Lower leg skin (tissue), 4 donors: ENCODE data around the gene CKAP2. TPM values are rescaled to one million over a fixed set of nuclear protein-coding genes. Genes with fewer than 3 reads are reported as not detected.

Experiments
- DNase-seq, 2 donors: peaks; one replicate each; pipeline ENCODE4 v3.0.0-alpha.2; 2019; ENCODE audit warnings: low spot score in 2 of 2
- H3K4me3 ChIP-seq: fragments of 200-600 bp; sonication (generic); 2 replicates; pipeline ENCODE4 v1.5.1; 2017; ENCODE audit warnings: mild to moderate bottlenecking, low read depth; ENCODE audit not compliant: poor library complexity, severe bottlenecking
- POLR2A ChIP-seq, 2 donors: fragments of 450-650 bp; IDR thresholded peaks; one replicate each; pipeline ENCODE4 v1.6.1; 2016 to 2017; ENCODE audit warnings: antibody characterized with exemption in 2 of 2, mild to moderate bottlenecking in 1 of 2, moderate library complexity in 1 of 2
- WGBS, 2 donors: methylation state at CpG; one replicate each; pipeline ENCODE4 v1.1.5; 2018; 5-methylcytosine and 5-hydroxymethylcytosine counted together
- intact Hi-C: fragments of 100-400 bp; cut with DNase I; formaldehyde crosslinking; loops from one replicate; pipeline ENCODE4 v1.15.0; 2023; ENCODE audit warnings: low total_unique reads
- total RNA-seq, 4 donors: library from RNA; depleted of rRNA; stranded (reverse); fragments of >200 nt; gene quantifications; one replicate each; pipeline ENCODE4 v1.1.0, GENCODE V29; 2016
- TF ChIP-seq, protein P1 (sequence below), 3 donors: fragments of 450-650 bp; IDR thresholded peaks; one replicate each; pipeline ENCODE4 v1.5.1; 2016; ENCODE audit warnings: antibody characterized with exemption in 3 of 3, mild to moderate bottlenecking in 3 of 3, moderate library complexity in 2 of 3

The CKAP2 gene
- total RNA-seq, 4 donors from 2014 or later, result 13.9 to 24.2 (median 22.0) TPM

- H3K4me3 ChIP-seq, result peak within 1 kb of the TSS; percentile 77
- intact Hi-C loops, result no loop called here
- DNase-seq, result peak; percentile 94 to 99
- 0% methylated on average over 49 to 52 of the region's 105 CpGs for WGBS, 2 donors
- TF ChIP-seq, protein P1, sequence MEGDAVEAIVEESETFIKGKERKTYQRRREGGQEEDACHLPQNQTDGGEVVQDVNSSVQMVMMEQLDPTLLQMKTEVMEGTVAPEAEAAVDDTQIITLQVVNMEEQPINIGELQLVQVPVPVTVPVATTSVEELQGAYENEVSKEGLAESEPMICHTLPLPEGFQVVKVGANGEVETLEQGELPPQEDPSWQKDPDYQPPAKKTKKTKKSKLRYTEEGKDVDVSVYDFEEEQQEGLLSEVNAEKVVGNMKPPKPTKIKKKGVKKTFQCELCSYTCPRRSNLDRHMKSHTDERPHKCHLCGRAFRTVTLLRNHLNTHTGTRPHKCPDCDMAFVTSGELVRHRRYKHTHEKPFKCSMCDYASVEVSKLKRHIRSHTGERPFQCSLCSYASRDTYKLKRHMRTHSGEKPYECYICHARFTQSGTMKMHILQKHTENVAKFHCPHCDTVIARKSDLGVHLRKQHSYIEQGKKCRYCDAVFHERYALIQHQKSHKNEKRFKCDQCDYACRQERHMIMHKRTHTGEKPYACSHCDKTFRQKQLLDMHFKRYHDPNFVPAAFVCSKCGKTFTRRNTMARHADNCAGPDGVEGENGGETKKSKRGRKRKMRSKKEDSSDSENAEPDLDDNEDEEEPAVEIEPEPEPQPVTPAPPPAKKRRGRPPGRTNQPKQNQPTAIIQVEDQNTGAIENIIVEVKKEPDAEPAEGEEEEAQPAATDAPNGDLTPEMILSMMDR (IDR thresholded peaks at IDR 0.05), result peak in 2 of 3 donors; percentile 56 to 86
- TF ChIP-seq POLR2A (IDR thresholded peaks at IDR 0.05), result peak in 1 of 2 donors; percentile 20
These were observed 5.1 kb upstream of the CKAP2 start, which contains the start of gene VPS36 for GRCh38 chr13:52450012-52450792. Gene VPS36, minus strand, starts transcription at chr13:52450634. Its CDS starts 40 bp downstream, at chr13:52450594.

DNA sequence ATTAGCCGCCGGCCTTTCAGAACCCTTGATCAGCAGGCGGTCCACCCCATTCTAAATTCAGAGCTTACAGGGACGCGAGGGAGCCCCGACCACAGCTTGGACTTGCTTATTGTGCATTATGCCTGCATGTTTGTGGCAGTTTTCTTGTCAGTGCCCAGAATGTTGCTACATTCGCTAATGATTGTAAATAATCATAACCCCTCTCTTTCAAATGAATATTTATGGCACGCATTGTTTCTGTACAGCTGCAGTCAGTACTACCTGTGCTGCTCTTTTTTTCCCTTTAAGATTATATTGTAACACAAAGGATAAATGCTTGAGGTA lies 4.5 kb upstream of the CKAP2 start:
- H3K4me3 ChIP-seq, result no peak overlapping the region
- intact Hi-C loops, result no loop called here
- no peak for DNase-seq
- WGBS, 2 donors, result 5 to 6% methylated on average over 8 of the region's 8 CpGs
- TF ChIP-seq POLR2A (IDR thresholded peaks at IDR 0.05), result no peak
- TF ChIP-seq, protein P1 (IDR thresholded peaks at IDR 0.05), result no peak

DNA sequence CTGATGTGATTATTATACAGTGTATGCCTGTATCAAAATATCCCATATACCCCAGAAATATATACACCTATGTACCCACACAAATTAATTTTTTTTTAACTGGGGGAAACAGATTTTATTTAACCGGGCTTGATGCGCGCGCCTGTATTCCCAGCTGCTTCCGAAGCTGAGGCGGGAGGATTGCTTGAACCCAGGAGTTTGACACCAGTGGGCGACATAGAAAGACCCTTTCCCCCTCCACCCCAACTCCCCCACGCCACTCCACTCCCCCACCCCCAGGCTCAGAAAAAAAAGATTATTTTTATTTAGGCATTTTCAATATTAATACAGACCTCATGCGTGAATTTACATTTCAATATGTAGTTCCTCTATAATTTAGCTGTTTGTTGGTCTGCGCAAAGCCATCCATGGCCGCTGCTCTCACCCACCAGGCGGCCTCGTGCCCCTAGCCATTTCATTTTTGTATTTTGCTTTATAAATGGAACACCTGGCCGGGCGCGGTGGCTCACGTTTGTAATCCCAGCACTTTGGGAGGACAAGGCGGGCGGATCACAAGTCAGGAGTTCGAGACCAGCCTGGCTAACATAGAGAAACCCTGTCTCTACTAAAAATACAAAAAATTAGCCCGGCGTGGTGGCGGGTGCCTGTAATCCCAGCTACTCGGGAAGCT lies 4.0 kb upstream of the CKAP2 start:
- H3K4me3 ChIP-seq, result no peak overlapping the region
- WGBS, 2 donors, result 88 to 89% methylated on average over 24 of the region's 24 CpGs
- no peak for TF ChIP-seq POLR2A (IDR thresholded peaks at IDR 0.05)
- TF ChIP-seq, protein P1 (IDR thresholded peaks at IDR 0.05), result no peak
- DNase-seq, result no peak
- intact Hi-C loops, result no loop called here

DNA sequence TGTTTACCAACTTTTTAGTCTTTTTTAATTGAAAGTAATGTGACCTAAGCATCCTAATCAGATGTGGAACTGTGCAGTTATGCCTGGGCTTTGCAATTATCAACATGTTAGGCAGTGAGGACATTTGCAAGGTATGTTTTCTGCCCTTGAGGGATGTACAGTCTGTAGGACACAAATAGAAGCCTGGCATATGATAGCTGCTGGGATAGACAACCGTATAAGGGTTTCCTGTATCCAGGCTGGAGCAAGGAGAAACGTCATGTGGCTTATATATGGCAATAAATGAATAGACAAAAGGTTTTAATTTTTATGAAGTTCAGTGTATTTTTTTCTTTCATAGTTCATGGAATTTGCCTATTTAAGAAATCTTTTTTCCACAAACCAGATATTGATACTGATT lies 2.8 kb upstream of the CKAP2 start:
- H3K4me3 ChIP-seq, result no peak overlapping the region
- 36 to 47% methylated on average over 2 of the region's 2 CpGs for WGBS, 2 donors
- no peak for DNase-seq
- TF ChIP-seq POLR2A (IDR thresholded peaks at IDR 0.05), result no peak
- TF ChIP-seq, protein P1 (IDR thresholded peaks at IDR 0.05), result no peak
- intact Hi-C loops, result no loop called here

GRCh38 chr13:52454459-52454819 lies 839 bp upstream of the CKAP2 start:
- peak in 1 of 2 donors; percentile 47 for DNase-seq
- no peak for TF ChIP-seq POLR2A (IDR thresholded peaks at IDR 0.05)
- TF ChIP-seq, protein P1 (IDR thresholded peaks at IDR 0.05), result no peak
- H3K4me3 ChIP-seq, result no peak overlapping the region
- WGBS, 2 donors, result 4 to 9% methylated on average over 8 of the region's 8 CpGs
- intact Hi-C loops, result no loop called here
